WTC11 (cell line): ENCODE results near the gene RALY.

Source experiments
- ATF3 ChIP-seq: sonication (generic); formaldehyde crosslinking; conservative IDR thresholded peaks from 2 replicates; pipeline ENCODE4 v1.8.1; 2022; ENCODE audit warnings: mild to moderate bottlenecking, missing genetic modification reagents
- CTCF ChIP-seq: fragments of 200-600 bp; IDR thresholded peaks from 2 replicates; pipeline ENCODE4 v1.8.0; 2022; ENCODE audit warnings: antibody characterized with exemption

DNA sequence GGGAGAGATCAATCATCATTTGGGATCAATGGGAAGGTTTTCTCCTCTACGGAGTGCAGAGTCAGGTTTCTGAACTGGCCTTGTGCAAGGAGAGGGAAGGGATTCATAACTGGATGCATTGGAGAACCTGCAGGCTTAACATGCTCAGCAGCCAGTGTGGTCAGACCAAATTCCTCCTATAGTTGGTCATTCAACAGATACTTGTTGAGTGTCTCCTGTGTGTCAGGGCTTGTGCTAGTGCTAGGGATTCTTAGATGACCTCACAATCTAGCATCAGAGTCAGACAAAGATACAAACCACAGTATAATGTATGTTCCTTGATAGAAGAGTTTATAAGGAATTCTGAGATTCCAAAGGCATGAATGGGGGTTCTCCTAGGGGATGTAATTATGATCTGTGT, 23.9 kb downstream of the RALY start:
- no peak for TF ChIP-seq ATF3 (CRISPR knock-in tag)
- no peak for TF ChIP-seq CTCF
